Islet of Langerhans (tissue), 1 donor: ENCODE results near the gene DCP1B.
"Not testable (repeated sequence)": the region's sequence is repeated elsewhere in the genome, so short reads cannot be mapped to it uniquely, and the experiment has no call there.

Experiments used
- FAIRE-seq: peaks from one replicate; lab custom pipeline; 2011; peaks lifted over from hg19 to GRCh38; lab: Jason Lieb, UNC

The DCP1B gene

GRCh38 chr12:1974812-1975211 is 29.4 kb downstream of the DCP1B start:
- peak; percentile 62 for FAIRE-seq

GRCh38 chr12:1972856-1973317 is 31.4 kb downstream of the DCP1B start:
- FAIRE-seq: no peak

GRCh38 chr12:1972260-1972659 is 32.0 kb downstream of the DCP1B start:
- peak; percentile 41 for FAIRE-seq

GRCh38 chr12:1970331-1970900 is 33.8 kb downstream of the DCP1B start:
- no peak for FAIRE-seq

- FAIRE-seq: no peak
These were observed 37.6 kb downstream of the DCP1B start for GRCh38 chr12:1966561-1967226.

- no peak for FAIRE-seq
These were observed 38.3 kb downstream of the DCP1B start for GRCh38 chr12:1965916-1966315.

- no peak for FAIRE-seq
These were observed 41.9 kb downstream of the DCP1B start for GRCh38 chr12:1962051-1963020.

- FAIRE-seq: no peak
These were observed 47.5 kb downstream of the DCP1B start for GRCh38 chr12:1956716-1957115.

GRCh38 chr12:1949771-1950470 is 54.3 kb downstream of the DCP1B start:
- FAIRE-seq: no peak

- no peak for FAIRE-seq
These were observed 55.4 kb downstream of the DCP1B start for GRCh38 chr12:1948883-1949282.

GRCh38 chr12:1947081-1947480 is 57.2 kb downstream of the DCP1B start:
- FAIRE-seq: no peak

GRCh38 chr12:1946296-1946695 is 58.0 kb downstream of the DCP1B start:
- no peak for FAIRE-seq

- FAIRE-seq: not testable (repeated sequence)
These were observed 58.8 kb downstream of the DCP1B start for GRCh38 chr12:1945502-1945901.

GRCh38 chr12:1939801-1940607 is 64.3 kb downstream of the DCP1B start:
- FAIRE-seq: peak; percentile 88

GRCh38 chr12:1939331-1939730 is 64.9 kb downstream of the DCP1B start:
- no peak for FAIRE-seq

GRCh38 chr12:1937481-1938224 is 66.6 kb downstream of the DCP1B start:
- FAIRE-seq: no peak

- FAIRE-seq: no peak
These were observed 67.6 kb downstream of the DCP1B start for GRCh38 chr12:1936406-1937320.

GRCh38 chr12:1935700-1936378 is 68.4 kb downstream of the DCP1B start:
- FAIRE-seq: no peak

- FAIRE-seq: no peak
These were observed 69.0 kb downstream of the DCP1B start for GRCh38 chr12:1935242-1935641.
